Mucosa of stomach (tissue), 1 donor: ENCODE results near the gene TAS2R9.

Experiments used
- H3K27me3 ChIP-seq: one replicate; pipeline ENCODE4 v1.7.0; 2013; ENCODE audit warnings: mild to moderate bottlenecking, low read length; ENCODE audit not compliant: control insufficient read depth, insufficient read depth
- H3K36me3 ChIP-seq: one replicate; pipeline ENCODE4 v1.7.0; 2013; ENCODE audit warnings: low read length; ENCODE audit not compliant: control insufficient read depth, insufficient read depth
- H3K4me1 ChIP-seq: one replicate; pipeline ENCODE4 v1.7.0; 2013; ENCODE audit warnings: mild to moderate bottlenecking, low read length; ENCODE audit not compliant: control insufficient read depth, insufficient read depth
- H3K4me3 ChIP-seq: one replicate; pipeline ENCODE4 v1.7.0; 2013; ENCODE audit warnings: low read length
- H3K9ac ChIP-seq: one replicate; pipeline ENCODE4 v1.7.0; 2013; ENCODE audit warnings: mild to moderate bottlenecking, low read length, moderate library complexity
- H3K9me3 ChIP-seq: one replicate; pipeline ENCODE4 v1.7.0; 2013; ENCODE audit warnings: mild to moderate bottlenecking, low read length, moderate library complexity; ENCODE audit not compliant: control insufficient read depth
- donor health status: Pancreatic carcinoma.

TAS2R9 gene

GRCh38 chr12:10810068-10810467, at the start of gene TAS2R9:
Gene TAS2R9, minus strand, starts transcription at chr12:10810168. Its CDS starts 93 bp downstream, at chr12:10810075.
- Histone ChIP-seq H3K27me3 (peaks cover 20% of the 10 kb centered on the region), H3K9ac (no peak within 1 kb of the TSS), H3K4me1 (no peaks in the 10 kb centered on the region), H3K9me3 (no peaks in the 10 kb centered on the region), H3K36me3 (no peaks in the 10 kb centered on the region), H3K4me3 (no peak within 1 kb of the TSS)

- H3K27me3 ChIP-seq = no peaks in the 10 kb centered on the region
- no peak overlapping the region for H3K4me3 ChIP-seq
- no peaks in the 10 kb centered on the region for H3K36me3 ChIP-seq
- H3K4me1 ChIP-seq = no peaks in the 10 kb centered on the region
- H3K9me3 ChIP-seq = no peaks in the 10 kb centered on the region
- no peak overlapping the region for H3K9ac ChIP-seq
These were observed 45.8 kb upstream of the TAS2R9 start for GRCh38 chr12:10855807-10856206.

GRCh38 chr12:10853776-10854175, 43.8 kb upstream of the TAS2R9 start:
- no peak overlapping the region for H3K9ac ChIP-seq
- H3K27me3 ChIP-seq = no peaks in the 10 kb centered on the region
- no peaks in the 10 kb centered on the region for H3K4me1 ChIP-seq
- H3K9me3 ChIP-seq = no peaks in the 10 kb centered on the region
- no peak overlapping the region for H3K4me3 ChIP-seq
- H3K36me3 ChIP-seq = no peaks in the 10 kb centered on the region

- Histone ChIP-seq H3K9me3 (no peaks in the 10 kb centered on the region), H3K9ac (no peak overlapping the region), H3K27me3 (no peaks in the 10 kb centered on the region), H3K4me3 (no peak overlapping the region), H3K36me3 (no peaks in the 10 kb centered on the region), H3K4me1 (no peaks in the 10 kb centered on the region)
These were observed 41.4 kb upstream of the TAS2R9 start for GRCh38 chr12:10851243-10851858.

- Histone ChIP-seq H3K27me3 (no peaks in the 10 kb centered on the region), H3K4me3 (no peak within 1 kb of the TSS), H3K36me3 (no peaks in the 10 kb centered on the region), H3K9me3 (no peaks in the 10 kb centered on the region), H3K4me1 (no peaks in the 10 kb centered on the region), H3K9ac (no peak within 1 kb of the TSS)
These were observed 39.5 kb upstream of the TAS2R9 start, which contains the start of gene PRR4 for GRCh38 chr12:10849425-10849878. Gene PRR4, minus strand, starts transcription at chr12:10849475. Its CDS starts 38 bp downstream, at chr12:10849437.

GRCh38 chr12:10847744-10848143, 37.8 kb upstream of the TAS2R9 start:
- H3K9ac ChIP-seq = no peak overlapping the region
- H3K27me3 ChIP-seq = no peaks in the 10 kb centered on the region
- H3K9me3 ChIP-seq = no peaks in the 10 kb centered on the region
- H3K4me3 ChIP-seq = no peak overlapping the region
- H3K36me3 ChIP-seq = no peaks in the 10 kb centered on the region
- no peaks in the 10 kb centered on the region for H3K4me1 ChIP-seq

GRCh38 chr12:10842862-10843261, 32.9 kb upstream of the TAS2R9 start:
- H3K36me3 ChIP-seq = no peaks in the 10 kb centered on the region
- H3K9me3 ChIP-seq = no peaks in the 10 kb centered on the region
- H3K9ac ChIP-seq = no peak overlapping the region
- H3K4me3 ChIP-seq = no peak overlapping the region
- no peaks in the 10 kb centered on the region for H3K27me3 ChIP-seq
- H3K4me1 ChIP-seq = no peaks in the 10 kb centered on the region

- no peak overlapping the region for H3K9ac ChIP-seq
- no peaks in the 10 kb centered on the region for H3K36me3 ChIP-seq
- no peak overlapping the region for H3K4me3 ChIP-seq
- no peaks in the 10 kb centered on the region for H3K27me3 ChIP-seq
- no peaks in the 10 kb centered on the region for H3K4me1 ChIP-seq
- no peaks in the 10 kb centered on the region for H3K9me3 ChIP-seq
These were observed 28.5 kb upstream of the TAS2R9 start for GRCh38 chr12:10838461-10838860.

- H3K27me3 ChIP-seq = no peaks in the 10 kb centered on the region
- H3K9me3 ChIP-seq = no peaks in the 10 kb centered on the region
- no peak overlapping the region for H3K4me3 ChIP-seq
These were observed 20.0 kb upstream of the TAS2R9 start for GRCh38 chr12:10829994-10830393.

GRCh38 chr12:10826258-10826657, 16.3 kb upstream of the TAS2R9 start, which contains the start of gene TAS2R10:
Gene TAS2R10, minus strand, starts transcription at chr12:10826358. Its CDS starts 89 bp downstream, at chr12:10826269.
- Histone ChIP-seq H3K4me3 (no peak within 1 kb of the TSS), H3K4me1 (no peaks in the 10 kb centered on the region), H3K9me3 (no peaks in the 10 kb centered on the region), H3K27me3 (no peaks in the 10 kb centered on the region), H3K9ac (no peak within 1 kb of the TSS), H3K36me3 (no peaks in the 10 kb centered on the region)

More at GRCh38 chr12:10829994-10830393, 20.0 kb upstream of the TAS2R9 start:
- H3K4me1 ChIP-seq = no peaks in the 10 kb centered on the region
- H3K9ac ChIP-seq = no peak overlapping the region
- H3K36me3 ChIP-seq = no peaks in the 10 kb centered on the region

- H3K36me3 ChIP-seq = no peaks in the 10 kb centered on the region
- H3K9ac ChIP-seq = no peak overlapping the region
- no peaks in the 10 kb centered on the region for H3K4me1 ChIP-seq
- no peak overlapping the region for H3K4me3 ChIP-seq
- no peaks in the 10 kb centered on the region for H3K27me3 ChIP-seq
- H3K9me3 ChIP-seq = no peaks in the 10 kb centered on the region
These were observed 15.0 kb upstream of the TAS2R9 start for GRCh38 chr12:10824957-10825356.

GRCh38 chr12:10811883-10812536, 2.0 kb upstream of the TAS2R9 start:
- Histone ChIP-seq H3K9ac (no peak overlapping the region), H3K4me3 (no peak overlapping the region), H3K27me3 (peaks cover 20% of the 10 kb centered on the region), H3K9me3 (no peaks in the 10 kb centered on the region), H3K36me3 (no peaks in the 10 kb centered on the region), H3K4me1 (no peaks in the 10 kb centered on the region)
